ENCODE results near the gene ERGIC2. TPM values are rescaled to one million over a fixed set of nuclear protein-coding genes. Genes with fewer than 3 reads are reported as not detected.
"Not testable (repeated sequence)": the region's sequence is repeated elsewhere in the genome, so short reads cannot be mapped to it uniquely, and the experiment has no call there.

Gene ERGIC2
- total and polyA plus RNA-seq, 4 donors = 39.5 to 70.5 (median 48.7) TPM

DNA sequence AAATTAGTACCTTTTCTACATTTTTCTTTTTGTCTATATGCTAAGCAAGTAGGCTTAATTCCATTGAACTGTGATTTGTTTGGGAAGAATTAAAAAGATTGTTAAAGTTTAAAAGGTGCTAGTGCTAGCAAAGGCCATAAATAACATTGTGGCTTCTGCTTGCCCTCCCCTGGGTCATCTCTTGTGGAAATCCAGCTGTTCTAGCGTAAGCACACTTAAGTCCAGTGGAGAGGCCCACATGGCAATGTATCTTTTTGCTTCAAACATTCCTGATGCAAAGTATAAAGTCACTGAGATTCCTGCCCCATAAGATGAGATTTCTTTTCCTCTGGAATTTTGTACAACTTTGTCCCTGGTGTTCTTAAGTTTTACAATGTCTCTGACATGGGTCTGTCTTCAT lies 14.4 kb upstream of the ERGIC2 start:
- ATAC-seq (ENCODE audit: insufficient read depth, low FRiP score) = no peak
- WGBS, 2 donors = 82 to 88% methylated on average over 1 of the region's 1 CpG
- no peak overlapping the region for H3K4me3 ChIP-seq
- H3K27ac ChIP-seq (ENCODE audit: low read depth in 1 of 2, low read length in 1 of 2) = no peak overlapping the region
- no peak overlapping the region for H3K9ac ChIP-seq (ENCODE audit: insufficient read depth in 1 of 2, low read length in 2 of 2)
- no peaks in the 10 kb centered on the region for H3K4me1 ChIP-seq (ENCODE audit: control insufficient read depth in 5 of 5, insufficient read depth in 5 of 5, low read length in 5 of 5)
- H3K9me3 ChIP-seq (ENCODE audit: control insufficient read depth in 4 of 4, insufficient read depth in 3 of 4, low read length in 3 of 4) = no peaks in the 10 kb centered on the region
- no peaks in the 10 kb centered on the region for H3K36me3 ChIP-seq (ENCODE audit: control insufficient read depth in 4 of 4, insufficient read depth in 4 of 4, low read length in 4 of 4)
- DNase-seq = no peak
- TF ChIP-seq, protein P1, sequence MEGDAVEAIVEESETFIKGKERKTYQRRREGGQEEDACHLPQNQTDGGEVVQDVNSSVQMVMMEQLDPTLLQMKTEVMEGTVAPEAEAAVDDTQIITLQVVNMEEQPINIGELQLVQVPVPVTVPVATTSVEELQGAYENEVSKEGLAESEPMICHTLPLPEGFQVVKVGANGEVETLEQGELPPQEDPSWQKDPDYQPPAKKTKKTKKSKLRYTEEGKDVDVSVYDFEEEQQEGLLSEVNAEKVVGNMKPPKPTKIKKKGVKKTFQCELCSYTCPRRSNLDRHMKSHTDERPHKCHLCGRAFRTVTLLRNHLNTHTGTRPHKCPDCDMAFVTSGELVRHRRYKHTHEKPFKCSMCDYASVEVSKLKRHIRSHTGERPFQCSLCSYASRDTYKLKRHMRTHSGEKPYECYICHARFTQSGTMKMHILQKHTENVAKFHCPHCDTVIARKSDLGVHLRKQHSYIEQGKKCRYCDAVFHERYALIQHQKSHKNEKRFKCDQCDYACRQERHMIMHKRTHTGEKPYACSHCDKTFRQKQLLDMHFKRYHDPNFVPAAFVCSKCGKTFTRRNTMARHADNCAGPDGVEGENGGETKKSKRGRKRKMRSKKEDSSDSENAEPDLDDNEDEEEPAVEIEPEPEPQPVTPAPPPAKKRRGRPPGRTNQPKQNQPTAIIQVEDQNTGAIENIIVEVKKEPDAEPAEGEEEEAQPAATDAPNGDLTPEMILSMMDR (IDR thresholded peaks at IDR 0.05; ENCODE audit: control extremely low read depth, extremely low read depth) = no peak
- no peaks in the 10 kb centered on the region for H3K27me3 ChIP-seq (ENCODE audit: control insufficient read depth in 3 of 3, insufficient read depth in 3 of 3, low read length in 2 of 3)

DNA sequence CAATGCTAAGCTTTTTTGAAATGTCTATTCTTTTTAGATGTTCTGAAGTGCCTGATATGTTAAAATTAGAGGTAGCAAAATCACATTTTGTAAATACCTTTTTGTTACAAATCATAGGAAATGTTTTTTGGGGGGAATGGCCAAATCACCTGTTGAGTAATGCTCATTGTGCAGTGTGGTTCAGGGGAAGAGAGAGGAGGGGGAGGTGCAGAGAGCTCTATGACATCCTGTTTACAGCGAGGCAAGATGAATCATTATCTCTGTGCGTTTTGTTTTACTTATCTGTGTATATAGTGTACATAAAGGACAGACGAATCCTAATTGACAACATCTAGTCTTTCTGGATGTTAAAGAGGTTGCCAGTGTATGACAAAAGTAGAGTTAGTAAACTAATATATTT lies 9.4 kb upstream of the ERGIC2 start:
- DNase-seq; H3K27ac ChIP-seq (ENCODE audit: low read depth in 1 of 2, low read length in 1 of 2); H3K36me3 ChIP-seq (ENCODE audit: control insufficient read depth in 4 of 4, insufficient read depth in 4 of 4, low read length in 4 of 4); H3K4me3 ChIP-seq; H3K4me1 ChIP-seq (ENCODE audit: control insufficient read depth in 5 of 5, insufficient read depth in 5 of 5, low read length in 5 of 5); ATAC-seq (ENCODE audit: insufficient read depth, low FRiP score); H3K9ac ChIP-seq (ENCODE audit: insufficient read depth in 1 of 2, low read length in 2 of 2); H3K9me3 ChIP-seq (ENCODE audit: control insufficient read depth in 4 of 4, insufficient read depth in 3 of 4, low read length in 3 of 4); H3K27me3 ChIP-seq (ENCODE audit: control insufficient read depth in 3 of 3, insufficient read depth in 3 of 3, low read length in 2 of 3): not testable (repeated sequence)
- WGBS, 2 donors = 33 to 38% methylated on average over 3 of the region's 3 CpGs

DNA sequence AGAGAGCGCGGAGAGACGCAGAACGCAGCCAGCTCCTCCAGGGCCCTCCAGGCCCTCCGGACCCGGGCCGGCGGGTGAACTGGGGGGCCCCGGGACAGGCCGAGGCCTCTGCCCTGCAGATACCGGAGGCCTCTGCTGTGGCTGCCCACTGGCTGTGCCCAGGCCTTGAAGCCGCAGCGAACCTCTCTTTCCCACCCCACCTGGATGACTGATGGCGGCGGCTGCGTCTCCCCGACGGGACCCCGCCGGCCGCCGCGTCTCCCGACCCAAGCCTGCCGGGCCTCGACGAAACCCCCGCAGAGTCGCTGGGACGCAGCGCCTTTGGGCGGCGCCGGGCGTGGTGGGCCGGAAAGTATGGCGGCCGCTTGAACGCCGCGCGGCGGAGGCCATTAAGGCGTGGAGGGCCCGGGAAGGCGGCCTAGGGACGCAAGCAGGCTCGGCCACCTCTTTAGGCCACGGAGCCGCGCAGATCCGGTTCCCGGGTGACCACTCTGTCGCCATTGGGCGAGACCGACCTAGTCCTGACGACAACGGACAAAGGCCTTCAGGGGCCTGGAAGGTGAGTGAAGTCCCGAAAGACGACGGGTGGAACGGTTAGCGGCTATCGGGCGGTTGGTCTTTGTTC lies 8.4 kb upstream of the ERGIC2 start:
- Histone ChIP-seq H3K9me3 (ENCODE audit: control insufficient read depth in 4 of 4, insufficient read depth in 3 of 4, low read length in 3 of 4) (no peaks in the 10 kb centered on the region), H3K4me3 (no peak overlapping the region), H3K4me1 (ENCODE audit: control insufficient read depth in 5 of 5, insufficient read depth in 5 of 5, low read length in 5 of 5) (no peaks in the 10 kb centered on the region), H3K36me3 (ENCODE audit: control insufficient read depth in 4 of 4, insufficient read depth in 4 of 4, low read length in 4 of 4) (no peaks in the 10 kb centered on the region), H3K9ac (ENCODE audit: insufficient read depth in 1 of 2, low read length in 2 of 2) (no peak overlapping the region), H3K27me3 (ENCODE audit: control insufficient read depth in 3 of 3, insufficient read depth in 3 of 3, low read length in 2 of 3) (no peaks in the 10 kb centered on the region), H3K27ac (ENCODE audit: low read depth in 1 of 2, low read length in 1 of 2) (no peak overlapping the region)
- ATAC-seq (ENCODE audit: insufficient read depth, low FRiP score) (no peak), DNase-seq (no peak)
- TF ChIP-seq, protein P1 (IDR thresholded peaks at IDR 0.05; ENCODE audit: control extremely low read depth, extremely low read depth) = no peak
- 90 to 98% methylated on average over 65 of the region's 65 CpGs for whole genome bisulfite sequencing, 2 donors

DNA sequence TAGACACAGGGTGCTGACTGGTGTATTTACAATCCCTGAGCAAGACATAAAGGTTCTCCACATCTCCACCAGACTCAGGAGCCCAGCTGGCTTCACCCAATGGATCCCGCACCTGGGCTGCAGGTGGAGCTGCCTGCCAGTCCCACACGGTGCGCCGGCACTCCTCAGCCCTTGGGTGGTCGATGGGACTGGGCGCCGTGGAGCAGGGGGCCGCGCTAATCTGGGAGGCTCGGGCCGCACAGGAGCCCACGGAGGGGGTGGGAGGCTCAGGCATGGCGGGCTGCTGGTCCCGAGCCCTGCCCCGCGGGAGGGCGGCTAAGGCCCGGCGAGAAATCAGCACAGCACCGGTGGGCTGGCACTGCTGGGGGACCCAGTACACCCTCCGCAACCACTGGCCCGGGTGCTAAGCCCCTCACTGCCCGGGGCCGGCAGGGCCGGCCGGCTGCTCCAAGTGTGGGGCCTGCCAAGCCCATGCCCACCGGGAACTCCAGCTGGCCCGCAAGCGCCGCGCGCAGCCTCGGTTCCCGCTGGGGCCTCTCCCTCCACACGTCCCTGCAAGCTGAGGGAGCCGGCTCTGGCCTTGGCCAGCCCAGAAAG lies 5.2 kb upstream of the ERGIC2 start:
- not testable (repeated sequence) for H3K4me1 ChIP-seq (ENCODE audit: control insufficient read depth in 5 of 5, insufficient read depth in 5 of 5, low read length in 5 of 5); H3K9ac ChIP-seq (ENCODE audit: insufficient read depth in 1 of 2, low read length in 2 of 2); DNase-seq; H3K36me3 ChIP-seq (ENCODE audit: control insufficient read depth in 4 of 4, insufficient read depth in 4 of 4, low read length in 4 of 4); H3K27me3 ChIP-seq (ENCODE audit: control insufficient read depth in 3 of 3, insufficient read depth in 3 of 3, low read length in 2 of 3); H3K9me3 ChIP-seq (ENCODE audit: control insufficient read depth in 4 of 4, insufficient read depth in 3 of 4, low read length in 3 of 4); ATAC-seq (ENCODE audit: insufficient read depth, low FRiP score); H3K27ac ChIP-seq (ENCODE audit: low read depth in 1 of 2, low read length in 1 of 2); H3K4me3 ChIP-seq
- WGBS, 2 donors = 96 to 97% methylated on average over 28 to 36 of the region's 36 CpGs

DNA sequence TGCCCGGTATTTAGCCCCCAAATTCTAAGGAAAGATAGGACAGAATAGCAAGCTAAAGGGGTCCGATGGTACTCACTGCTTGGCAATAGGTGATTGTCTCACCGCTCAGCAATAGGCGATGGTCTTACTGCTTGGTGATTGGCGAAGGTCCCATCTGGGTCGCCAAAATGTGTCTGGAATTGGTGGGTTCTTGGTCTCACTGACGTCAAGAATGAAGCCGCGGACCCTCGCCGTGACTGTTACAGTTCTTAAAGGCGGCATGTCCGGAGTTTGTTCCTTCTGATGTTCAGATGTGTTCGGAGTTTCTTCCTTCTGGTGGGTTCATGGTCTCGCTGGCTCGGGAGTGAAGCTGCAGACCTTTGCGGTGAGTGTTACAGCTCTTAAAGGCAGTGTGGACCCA lies 4.2 kb upstream of the ERGIC2 start:
- not testable (repeated sequence) for H3K27ac ChIP-seq (ENCODE audit: low read depth in 1 of 2, low read length in 1 of 2); H3K4me3 ChIP-seq; H3K36me3 ChIP-seq (ENCODE audit: control insufficient read depth in 4 of 4, insufficient read depth in 4 of 4, low read length in 4 of 4); ATAC-seq (ENCODE audit: insufficient read depth, low FRiP score); H3K4me1 ChIP-seq (ENCODE audit: control insufficient read depth in 5 of 5, insufficient read depth in 5 of 5, low read length in 5 of 5); H3K9me3 ChIP-seq (ENCODE audit: control insufficient read depth in 4 of 4, insufficient read depth in 3 of 4, low read length in 3 of 4); DNase-seq; H3K9ac ChIP-seq (ENCODE audit: insufficient read depth in 1 of 2, low read length in 2 of 2); H3K27me3 ChIP-seq (ENCODE audit: control insufficient read depth in 3 of 3, insufficient read depth in 3 of 3, low read length in 2 of 3)
- 93 to 95% methylated on average over 17 of the region's 17 CpGs for WGBS, 2 donors
